Prostate gland (tissue), 2 donors: ENCODE data around the gene SAP30. TPM values are rescaled to one million over a fixed set of nuclear protein-coding genes. Genes with fewer than 3 reads are reported as not detected.

Source experiments
- DNase-seq: peaks from one replicate; pipeline ENCODE4 v3.0.0-alpha.2; 2019; ENCODE audit warnings: low spot score
- H3K27ac ChIP-seq, 2 donors: fragments of 200-600 bp; sonication (generic); 2 replicates each; pipeline ENCODE4 v1.5.1; 2017 to 2019
- H3K27me3 ChIP-seq: fragments of 200-600 bp; sonication (generic); replicated peaks from 2 replicates; pipeline ENCODE4 v1.5.1; 2019; ENCODE audit not compliant: insufficient read depth
- H3K36me3 ChIP-seq, 2 donors: fragments of 200-600 bp; sonication (generic); 1 replicate in 1 of 2; 2 replicates in 1 of 2; pipeline versions ENCODE4 v1.5.1 to v1.8.1; 2017 to 2019
- H3K4me1 ChIP-seq: fragments of 200-600 bp; sonication (generic); replicated peaks from 2 replicates; pipeline ENCODE4 v1.5.1; 2019
- H3K4me3 ChIP-seq, 2 donors: fragments of 200-600 bp; sonication (generic); 2 replicates each; pipeline ENCODE4 v1.5.1; 2017 to 2019
- H3K9me3 ChIP-seq: fragments of 200-600 bp; sonication (generic); 2 replicates; pipeline ENCODE4 v1.5.1; 2017
- CTCF ChIP-seq, 4 experiments: fragments of 200-600 bp in 2 of 4; fragments of 450-650 bp in 2 of 4; sonication (generic) in 2 of 4; IDR thresholded peaks; 1 replicate in 3 of 4; 2 replicates in 1 of 4; pipeline ENCODE4 v1.5.1; 2016 to 2019; ENCODE audit warnings: antibody characterized with exemption in 4 of 4, mild to moderate bottlenecking in 2 of 4, moderate library complexity in 2 of 4
- POLR2A ChIP-seq: fragments of 450-650 bp; IDR thresholded peaks from one replicate; pipeline ENCODE4 v1.6.1; 2016; ENCODE audit warnings: antibody characterized with exemption, mild to moderate bottlenecking
- POLR2AphosphoS5 ChIP-seq: sonication (generic); formaldehyde crosslinking; IDR thresholded peaks from one replicate; pipeline ENCODE4 v1.6.1; 2017; ENCODE audit warnings: antibody characterized with exemption
- WGBS: methylation state at CpG from one replicate; pipeline ENCODE4 v1.1.5; 2018; 5-methylcytosine and 5-hydroxymethylcytosine counted together
- intact Hi-C: fragments of 100-400 bp; cut with DNase I; formaldehyde crosslinking; loops from one replicate; pipeline ENCODE4 v1.14.2; 2022
- total RNA-seq, 2 donors: library from RNA; depleted of rRNA; stranded (reverse); fragments of >200 nt; gene quantifications; one replicate each; pipeline ENCODE4 v1.1.0, GENCODE V29; 2016

Gene SAP30
- total RNA-seq, 2 donors from 2014 or later, result 34.9 to 39.0 TPM

- H3K9me3 ChIP-seq, result no peaks in the 10 kb centered on the region
- peak overlapping the region; percentile 82 to 98 for H3K4me3 ChIP-seq
- H3K27me3 ChIP-seq, result no peaks in the 10 kb centered on the region
- H3K36me3 ChIP-seq, result no peaks in the 10 kb centered on the region
- 2% methylated on average over 52 of the region's 52 CpGs for whole genome bisulfite sequencing
- H3K4me1 ChIP-seq, result no peaks in the 10 kb centered on the region
- DNase-seq, result peak; percentile 60
- TF ChIP-seq POLR2AphosphoS5, result peak; percentile 50
- TF ChIP-seq CTCF (IDR thresholded peaks at IDR 0.05), result no peak
- intact Hi-C loops, result loop anchor here (1.0 kb wide), 1 partner anchor 35 kb away; the partner anchor contains the start of gene SAP30
- H3K27ac ChIP-seq, result peak overlapping the region; percentile 98 to 100
Observed at GRCh38 chr4:173334891-173335752, 35.6 kb upstream of the SAP30 start.

- Histone ChIP-seq H3K36me3 (no peaks in the 10 kb centered on the region), H3K4me3 (no peak overlapping the region), H3K27me3 (no peaks in the 10 kb centered on the region), H3K27ac (no peak overlapping the region), H3K4me1 (no peaks in the 10 kb centered on the region), H3K9me3 (no peaks in the 10 kb centered on the region)
- intact Hi-C loops, result no loop called here
- no peak for TF ChIP-seq POLR2A
- TF ChIP-seq POLR2AphosphoS5, result no peak
- no peak for TF ChIP-seq CTCF (IDR thresholded peaks at IDR 0.05)
- no peak for DNase-seq
- 100% methylated on average over 2 of the region's 2 CpGs for WGBS
Observed at GRCh38 chr4:173337463-173337862, 33.3 kb upstream of the SAP30 start.

- Histone ChIP-seq H3K27me3 (no peaks in the 10 kb centered on the region), H3K4me3 (no peak overlapping the region), H3K4me1 (no peaks in the 10 kb centered on the region), H3K36me3 (no peaks in the 10 kb centered on the region), H3K27ac (no peak overlapping the region), H3K9me3 (no peaks in the 10 kb centered on the region)
- 92% methylated on average over 3 of the region's 3 CpGs for whole genome bisulfite sequencing
- DNase-seq, result no peak
- TF ChIP-seq CTCF (IDR thresholded peaks at IDR 0.05) (no peak), POLR2A (no peak), POLR2AphosphoS5 (no peak)
- intact Hi-C loops, result no loop called here
Observed at GRCh38 chr4:173343832-173344397, 26.8 kb upstream of the SAP30 start.

GRCh38 chr4:173345648-173346047 is 25.1 kb upstream of the SAP30 start:
- H3K4me1 ChIP-seq, result no peaks in the 10 kb centered on the region
- no peaks in the 10 kb centered on the region for H3K36me3 ChIP-seq
- H3K27ac ChIP-seq, result no peak overlapping the region
- no peaks in the 10 kb centered on the region for H3K27me3 ChIP-seq
- no peaks in the 10 kb centered on the region for H3K9me3 ChIP-seq
- no peak overlapping the region for H3K4me3 ChIP-seq
- 18% methylated on average over 2 of the region's 2 CpGs for whole genome bisulfite sequencing
- DNase-seq, result no peak
- TF ChIP-seq CTCF (IDR thresholded peaks at IDR 0.05), result no peak
- TF ChIP-seq POLR2AphosphoS5, result no peak
- no peak for TF ChIP-seq POLR2A
- intact Hi-C loops, result no loop called here

GRCh38 chr4:173346074-173346473 is 24.7 kb upstream of the SAP30 start:
- Histone ChIP-seq H3K9me3 (no peaks in the 10 kb centered on the region), H3K36me3 (no peaks in the 10 kb centered on the region), H3K4me1 (no peaks in the 10 kb centered on the region), H3K27me3 (no peaks in the 10 kb centered on the region), H3K4me3 (no peak overlapping the region), H3K27ac (no peak overlapping the region)
- WGBS, result 48% methylated on average over 2 of the region's 2 CpGs
- intact Hi-C loops, result no loop called here
- TF ChIP-seq POLR2A (no peak), CTCF (IDR thresholded peaks at IDR 0.05) (no peak), POLR2AphosphoS5 (no peak)
- DNase-seq, result no peak
